ENCODE data around the gene BMS1. TPM values are rescaled to one million over a fixed set of nuclear protein-coding genes. Genes with fewer than 3 reads are reported as not detected.
"Not testable (repeated sequence)": the region's sequence is repeated elsewhere in the genome, so short reads cannot be mapped to it uniquely, and the experiment has no call there.

Gene BMS1
- total RNA-seq, 2 experiments from 2014 or later: 16.4 to 16.7 TPM

- Mint-ChIP-seq H3K9me3 (no peaks in the 10 kb centered on the region), H3K27ac (no peak overlapping the region), H3K4me1 (no peaks in the 10 kb centered on the region), H3K36me3 (no peaks in the 10 kb centered on the region), H3K4me3 (no peak overlapping the region), H3K27me3 (peaks cover 41% of the 10 kb centered on the region)
- POLR2A ChIA-PET: no interaction called here
- DNase-seq (no peak), ATAC-seq (ENCODE audit: low read depth) (no peak)
Measured at GRCh38 chr10:42859256-42859655, 76.7 kb downstream of the BMS1 start.

- H3K36me3 Mint-ChIP-seq; H3K4me1 Mint-ChIP-seq; DNase-seq; H3K9me3 Mint-ChIP-seq; H3K27ac Mint-ChIP-seq; H3K4me3 Mint-ChIP-seq; ATAC-seq (ENCODE audit: low read depth); POLR2A ChIA-PET: not testable (repeated sequence)
- H3K27me3 Mint-ChIP-seq: peaks cover 42% of the 10 kb centered on the region
Measured at GRCh38 chr10:42860016-42860415, 77.4 kb downstream of the BMS1 start.

GRCh38 chr10:42862801-42863200, 80.2 kb downstream of the BMS1 start:
- peaks cover 36% of the 10 kb centered on the region for H3K27me3 Mint-ChIP-seq
- H3K36me3 Mint-ChIP-seq; H3K9me3 Mint-ChIP-seq; H3K4me1 Mint-ChIP-seq; ATAC-seq (ENCODE audit: low read depth); H3K4me3 Mint-ChIP-seq; H3K27ac Mint-ChIP-seq; DNase-seq; POLR2A ChIA-PET: not testable (repeated sequence)

- ATAC-seq (ENCODE audit: low read depth) (no peak), DNase-seq (no peak)
- H3K9me3 Mint-ChIP-seq: no peaks in the 10 kb centered on the region
- no peak overlapping the region for H3K4me3 Mint-ChIP-seq
- peaks cover 1% of the 10 kb centered on the region for H3K4me1 Mint-ChIP-seq
- H3K27me3 Mint-ChIP-seq: peaks cover 33% of the 10 kb centered on the region
- POLR2A ChIA-PET: no interaction called here
- H3K27ac Mint-ChIP-seq: no peak overlapping the region
- no peaks in the 10 kb centered on the region for H3K36me3 Mint-ChIP-seq
Measured at GRCh38 chr10:42864575-42864974, 82.0 kb downstream of the BMS1 start.

- POLR2A ChIA-PET: no interaction called here
- DNase-seq (no peak), ATAC-seq (ENCODE audit: low read depth) (no peak)
- Mint-ChIP-seq H3K4me1 (peaks cover 1% of the 10 kb centered on the region), H3K9me3 (no peaks in the 10 kb centered on the region), H3K36me3 (no peaks in the 10 kb centered on the region), H3K4me3 (no peak overlapping the region), H3K27me3 (peaks cover 33% of the 10 kb centered on the region), H3K27ac (no peak overlapping the region)
Measured at GRCh38 chr10:42865716-42866114, 83.1 kb downstream of the BMS1 start.

- H3K36me3 Mint-ChIP-seq: no peaks in the 10 kb centered on the region
- POLR2A ChIA-PET: no interaction called here
- peak; percentile 79 for ATAC-seq (ENCODE audit: low read depth)
- peak; percentile 72 for DNase-seq
- H3K27ac Mint-ChIP-seq: no peak overlapping the region
- peaks cover 1% of the 10 kb centered on the region for H3K4me1 Mint-ChIP-seq
- peaks cover 33% of the 10 kb centered on the region for H3K27me3 Mint-ChIP-seq
- peak overlapping the region; percentile 37 for H3K4me3 Mint-ChIP-seq
- H3K9me3 Mint-ChIP-seq: no peaks in the 10 kb centered on the region
Measured at GRCh38 chr10:42866115-42866995, 83.8 kb downstream of the BMS1 start.

GRCh38 chr10:42867571-42867970, 85.0 kb downstream of the BMS1 start:
- Mint-ChIP-seq H3K9me3 (no peaks in the 10 kb centered on the region), H3K4me3 (no peak overlapping the region), H3K27me3 (peaks cover 30% of the 10 kb centered on the region), H3K4me1 (peaks cover 1% of the 10 kb centered on the region), H3K27ac (no peak overlapping the region), H3K36me3 (no peaks in the 10 kb centered on the region)
- DNase-seq (no peak), ATAC-seq (ENCODE audit: low read depth) (no peak)
- POLR2A ChIA-PET: no interaction called here

DNA sequence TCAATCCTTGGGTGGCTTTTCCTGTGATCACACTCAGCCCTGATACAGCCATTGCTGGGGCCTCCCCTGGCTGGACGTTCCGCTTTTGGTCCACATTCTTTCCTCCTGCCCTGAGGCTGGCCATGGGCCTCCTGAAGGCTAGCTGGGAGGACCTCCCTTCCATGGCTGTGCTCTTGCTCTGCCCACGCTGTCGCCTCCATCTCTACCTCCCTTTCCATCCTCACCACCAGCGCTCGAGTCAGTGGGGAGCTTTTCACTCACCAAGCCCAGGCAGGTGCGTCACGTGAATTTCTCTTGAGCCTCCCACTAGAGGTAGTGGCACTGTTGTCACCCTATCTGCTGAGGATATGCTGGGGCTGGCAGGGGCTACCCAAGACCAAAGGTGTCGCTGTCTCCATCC, 85.9 kb downstream of the BMS1 start:
- Mint-ChIP-seq H3K27ac (no peak overlapping the region), H3K36me3 (no peaks in the 10 kb centered on the region), H3K4me3 (no peak overlapping the region), H3K27me3 (peaks cover 22% of the 10 kb centered on the region), H3K4me1 (peaks cover 1% of the 10 kb centered on the region), H3K9me3 (no peaks in the 10 kb centered on the region)
- POLR2A ChIA-PET: no interaction called here
- ATAC-seq (ENCODE audit: low read depth): no peak
- DNase-seq: no peak

- POLR2A ChIA-PET: no interaction called here
- H3K36me3 Mint-ChIP-seq: no peaks in the 10 kb centered on the region
- no peaks in the 10 kb centered on the region for H3K9me3 Mint-ChIP-seq
- DNase-seq (no peak), ATAC-seq (ENCODE audit: low read depth) (no peak)
- H3K27me3 Mint-ChIP-seq: peaks cover 7% of the 10 kb centered on the region
- H3K4me1 Mint-ChIP-seq: peaks cover 1% of the 10 kb centered on the region
- no peak overlapping the region for H3K4me3 Mint-ChIP-seq
- H3K27ac Mint-ChIP-seq: no peak overlapping the region
Measured at GRCh38 chr10:42869977-42870350, 87.4 kb downstream of the BMS1 start.

GRCh38 chr10:42871138-42871641, 88.6 kb downstream of the BMS1 start:
- not testable (repeated sequence) for H3K27me3 Mint-ChIP-seq; H3K27ac Mint-ChIP-seq; DNase-seq; H3K4me1 Mint-ChIP-seq; ATAC-seq (ENCODE audit: low read depth); H3K9me3 Mint-ChIP-seq; H3K4me3 Mint-ChIP-seq; H3K36me3 Mint-ChIP-seq
- POLR2A ChIA-PET: interaction anchor here (0.6 kb wide), 1 partner anchor 631 kb away, joined by 3 read pairs; no protein-coding TSS in a partner anchor

DNA sequence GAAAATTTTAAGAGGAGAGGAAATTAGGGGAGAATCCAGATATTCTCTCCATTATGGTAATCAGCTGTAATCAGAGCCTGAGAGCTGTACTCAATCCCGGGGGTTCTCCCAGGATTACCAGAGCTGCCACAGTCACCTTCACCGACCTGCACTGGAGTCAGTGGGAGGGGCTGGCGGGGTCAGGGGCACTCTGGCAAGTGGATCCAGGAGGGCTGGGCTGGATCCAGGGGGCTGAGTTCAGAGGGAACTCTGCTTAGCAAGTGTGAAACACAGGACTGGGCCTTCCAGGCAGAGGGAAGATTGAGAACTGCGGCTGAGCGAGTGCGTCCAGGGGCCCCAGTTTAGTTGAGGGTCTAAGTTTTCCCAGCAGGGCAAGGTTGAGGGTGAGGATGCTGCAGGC, 89.2 kb downstream of the BMS1 start:
- H3K27ac Mint-ChIP-seq: no peak overlapping the region
- H3K4me1 Mint-ChIP-seq: no peaks in the 10 kb centered on the region
- H3K9me3 Mint-ChIP-seq: no peaks in the 10 kb centered on the region
- no peak overlapping the region for H3K4me3 Mint-ChIP-seq
- POLR2A ChIA-PET: interaction anchor here (0.6 kb wide), 1 partner anchor 631 kb away, joined by 3 read pairs; no protein-coding TSS in a partner anchor
- no peaks in the 10 kb centered on the region for H3K36me3 Mint-ChIP-seq
- H3K27me3 Mint-ChIP-seq: no peaks in the 10 kb centered on the region
- DNase-seq (no peak), ATAC-seq (ENCODE audit: low read depth) (no peak)

GRCh38 chr10:42872865-42873435, 90.4 kb downstream of the BMS1 start:
- H3K36me3 Mint-ChIP-seq: no peaks in the 10 kb centered on the region
- no peak for ATAC-seq (ENCODE audit: low read depth)
- POLR2A ChIA-PET: no interaction called here
- no peaks in the 10 kb centered on the region for H3K9me3 Mint-ChIP-seq
- H3K27me3 Mint-ChIP-seq: no peaks in the 10 kb centered on the region
- H3K27ac Mint-ChIP-seq: no peak overlapping the region
- no peak for DNase-seq
- no peaks in the 10 kb centered on the region for H3K4me1 Mint-ChIP-seq
- H3K4me3 Mint-ChIP-seq: no peak overlapping the region

- ATAC-seq (ENCODE audit: low read depth) (no peak), DNase-seq (no peak)
- POLR2A ChIA-PET: no interaction called here
- no peak overlapping the region for H3K4me3 Mint-ChIP-seq
- H3K9me3 Mint-ChIP-seq: no peaks in the 10 kb centered on the region
- H3K4me1 Mint-ChIP-seq: no peaks in the 10 kb centered on the region
- no peak overlapping the region for H3K27ac Mint-ChIP-seq
- no peaks in the 10 kb centered on the region for H3K27me3 Mint-ChIP-seq
- no peaks in the 10 kb centered on the region for H3K36me3 Mint-ChIP-seq
Measured at GRCh38 chr10:42874713-42875387, 92.3 kb downstream of the BMS1 start.

GRCh38 chr10:42875388-42875755, 92.8 kb downstream of the BMS1 start:
- H3K4me1 Mint-ChIP-seq: no peaks in the 10 kb centered on the region
- H3K36me3 Mint-ChIP-seq: no peaks in the 10 kb centered on the region
- no peak overlapping the region for H3K4me3 Mint-ChIP-seq
- POLR2A ChIA-PET: no interaction called here
- no peak for ATAC-seq (ENCODE audit: low read depth)
- DNase-seq: no peak
- no peak overlapping the region for H3K27ac Mint-ChIP-seq
- no peaks in the 10 kb centered on the region for H3K27me3 Mint-ChIP-seq
- H3K9me3 Mint-ChIP-seq: no peaks in the 10 kb centered on the region

Data from activated naive CD8-positive, alpha-beta T cell treated with anti-CD3 and anti-CD28 coated beads, Interleukin-2, amount 10 ng/mL, durations not matched to agents 7 days and 5 days (primary cell).